Mesothelial cell of epicardium (in vitro differentiated cells): ENCODE results near the gene MACROH2A1. TPM values are rescaled to one million over a fixed set of nuclear protein-coding genes. Genes with fewer than 3 reads are reported as not detected.
A peak's percentile ranks its signal among the peaks of the same experiment; 100 is the strongest.

Source experiments
- DNase-seq, 2 experiments: peaks; one replicate each; pipeline ENCODE4 v3.0.0; 2021; ENCODE audit warnings: low spot score in 2 of 2; ENCODE audit not compliant: unreplicated experiment in 2 of 2
- H3K27ac Mint-ChIP-seq: 2 replicates; pipeline ENCODE4 v1.8.0; 2021; ENCODE audit warnings: mixed read lengths
- H3K27me3 Mint-ChIP-seq: 2 replicates; pipeline ENCODE4 v1.8.0; 2021; ENCODE audit warnings: low read depth, mixed read lengths
- H3K36me3 Mint-ChIP-seq: 2 replicates; pipeline ENCODE4 v1.8.0; 2021; ENCODE audit warnings: mixed read lengths
- H3K4me1 Mint-ChIP-seq: 2 replicates; pipeline ENCODE4 v1.8.0; 2021; ENCODE audit warnings: mixed read lengths
- H3K4me3 Mint-ChIP-seq: 2 replicates; pipeline ENCODE4 v1.8.0; 2021; ENCODE audit warnings: mild to moderate bottlenecking, moderate library complexity, mixed read lengths
- H3K9me3 Mint-ChIP-seq: 2 replicates; pipeline ENCODE4 v1.8.0; 2021; ENCODE audit warnings: mixed read lengths
- CTCF ChIP-seq: fragments of 200-600 bp; sonication (generic); IDR thresholded peaks from one replicate; pipeline ENCODE4 v1.5.0; 2021; ENCODE audit warnings: antibody characterized with exemption; ENCODE audit not compliant: unreplicated experiment
- total RNA-seq: library from RNA; stranded (reverse); gene quantifications from 3 replicates; pipeline ENCODE4 v1.2.1, GENCODE V29; 2021

Gene MACROH2A1
- total RNA-seq, 1 donor from 2014 or later = 276 TPM

- no peak for TF ChIP-seq CTCF
- no peak overlapping the region for H3K4me3 Mint-ChIP-seq
- H3K27me3 Mint-ChIP-seq = no peaks in the 10 kb centered on the region
- H3K27ac Mint-ChIP-seq = peak overlapping the region; percentile 72
- no peak for DNase-seq
- peaks cover 42% of the 10 kb centered on the region for H3K4me1 Mint-ChIP-seq
- no peaks in the 10 kb centered on the region for H3K9me3 Mint-ChIP-seq
- H3K36me3 Mint-ChIP-seq = peaks cover 28% of the 10 kb centered on the region
These were observed 7.7 kb downstream of the MACROH2A1 start for GRCh38 chr5:135391116-135391868.

GRCh38 chr5:135388860-135389435, 10.1 kb downstream of the MACROH2A1 start:
- no peak overlapping the region for H3K27ac Mint-ChIP-seq
- no peak for DNase-seq
- H3K36me3 Mint-ChIP-seq = peaks cover 33% of the 10 kb centered on the region
- H3K4me1 Mint-ChIP-seq = peaks cover 28% of the 10 kb centered on the region
- no peaks in the 10 kb centered on the region for H3K9me3 Mint-ChIP-seq
- no peak overlapping the region for H3K4me3 Mint-ChIP-seq
- H3K27me3 Mint-ChIP-seq = no peaks in the 10 kb centered on the region
- TF ChIP-seq CTCF = no peak

GRCh38 chr5:135387629-135387960, 11.4 kb downstream of the MACROH2A1 start:
- no peak for TF ChIP-seq CTCF
- DNase-seq = no peak
- Mint-ChIP-seq H3K27ac (peak overlapping the region; percentile 84), H3K27me3 (no peaks in the 10 kb centered on the region), H3K36me3 (peaks cover 34% of the 10 kb centered on the region), H3K9me3 (no peaks in the 10 kb centered on the region), H3K4me3 (no peak overlapping the region), H3K4me1 (peaks cover 27% of the 10 kb centered on the region)

- H3K27ac Mint-ChIP-seq = peak overlapping the region; percentile 84
- no peak overlapping the region for H3K4me3 Mint-ChIP-seq
- H3K36me3 Mint-ChIP-seq = peaks cover 39% of the 10 kb centered on the region
These were observed 12.0 kb downstream of the MACROH2A1 start for GRCh38 chr5:135386886-135387628.

GRCh38 chr5:135386096-135386495, 12.9 kb downstream of the MACROH2A1 start:
- no peak overlapping the region for H3K27ac Mint-ChIP-seq
- no peaks in the 10 kb centered on the region for H3K9me3 Mint-ChIP-seq
- H3K27me3 Mint-ChIP-seq = no peaks in the 10 kb centered on the region
- peaks cover 45% of the 10 kb centered on the region for H3K36me3 Mint-ChIP-seq
- TF ChIP-seq CTCF = no peak
- H3K4me1 Mint-ChIP-seq = peaks cover 17% of the 10 kb centered on the region
- DNase-seq = no peak
- no peak overlapping the region for H3K4me3 Mint-ChIP-seq

More at GRCh38 chr5:135386886-135387628, 12.0 kb downstream of the MACROH2A1 start:
- Mint-ChIP-seq H3K9me3 (no peaks in the 10 kb centered on the region), H3K4me1 (peaks cover 26% of the 10 kb centered on the region), H3K27me3 (no peaks in the 10 kb centered on the region)
- no peak for DNase-seq
- no peak for TF ChIP-seq CTCF
